ENCODE measurements around the gene MUC21.

MUC21 gene

DNA sequence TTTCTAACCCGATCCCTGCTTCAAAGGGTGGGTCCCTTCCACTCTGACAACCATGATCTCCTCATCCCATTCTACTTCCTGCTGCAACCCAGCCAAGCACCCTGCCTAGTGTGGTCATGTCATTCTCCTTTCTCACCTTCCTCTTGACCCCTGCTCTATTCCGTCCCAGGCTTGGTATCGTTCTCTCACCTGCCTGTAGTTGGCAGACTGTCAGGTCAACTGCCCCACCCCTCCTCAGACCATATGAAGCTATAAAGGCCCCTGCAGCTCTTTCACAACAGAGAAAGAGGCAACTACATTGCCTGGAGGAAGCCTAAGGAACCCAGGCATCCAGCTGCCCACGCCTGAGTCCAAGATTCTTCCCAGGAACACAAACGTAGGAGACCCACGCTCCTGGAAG, at the start of gene MUC21:
Gene MUC21 (plus strand): TSS at position 280 of the 400 bp plus-strand sequence. CDS start 241 bp downstream, outside the sequence.
- no peak for DNase-seq (ENCODE audit: low read depth)

DNA sequence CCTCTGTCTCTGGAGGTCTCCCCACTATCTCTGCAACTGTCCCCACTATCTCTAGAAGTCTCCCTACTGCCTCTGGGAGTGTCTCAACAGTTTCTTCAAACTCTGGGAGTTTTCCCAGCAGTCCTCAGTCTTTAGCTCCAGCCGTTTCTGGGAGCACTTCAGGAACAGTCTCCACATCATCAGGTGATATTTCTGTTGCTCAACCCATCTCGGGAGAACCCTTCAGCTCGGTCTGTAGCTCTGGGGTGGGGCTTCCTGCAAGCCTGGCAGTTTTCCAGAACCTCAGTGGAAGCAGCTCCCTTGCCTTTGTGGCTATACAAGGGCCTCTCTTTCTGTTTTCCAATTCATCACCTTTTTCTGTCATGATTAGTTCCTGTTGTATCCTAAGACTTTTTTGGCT, 48.5 kb upstream of the MUC21 start:
- DNase-seq (ENCODE audit: low read depth) = no peak

DNA sequence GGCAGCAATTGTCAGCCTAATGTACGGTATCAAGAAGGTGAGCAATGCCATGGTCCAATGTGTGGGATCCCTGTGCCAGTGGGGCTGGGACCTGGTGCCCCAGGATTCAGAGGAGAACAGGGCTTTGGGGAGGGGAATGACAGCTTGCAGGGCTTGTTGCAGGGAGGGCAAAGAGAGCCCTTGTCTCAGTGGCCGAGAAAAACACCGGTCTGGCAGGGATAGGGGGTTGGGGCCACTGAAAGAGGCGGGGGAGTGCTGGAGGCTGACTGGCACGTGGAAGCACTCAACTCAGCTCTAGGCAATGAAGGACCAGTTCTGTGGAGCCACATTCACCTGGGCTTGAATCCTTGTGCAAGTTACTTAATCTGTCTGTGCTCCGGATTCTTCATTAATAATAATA, 46.3 kb upstream of the MUC21 start:
- no peak for DNase-seq (ENCODE audit: low read depth)

DNA sequence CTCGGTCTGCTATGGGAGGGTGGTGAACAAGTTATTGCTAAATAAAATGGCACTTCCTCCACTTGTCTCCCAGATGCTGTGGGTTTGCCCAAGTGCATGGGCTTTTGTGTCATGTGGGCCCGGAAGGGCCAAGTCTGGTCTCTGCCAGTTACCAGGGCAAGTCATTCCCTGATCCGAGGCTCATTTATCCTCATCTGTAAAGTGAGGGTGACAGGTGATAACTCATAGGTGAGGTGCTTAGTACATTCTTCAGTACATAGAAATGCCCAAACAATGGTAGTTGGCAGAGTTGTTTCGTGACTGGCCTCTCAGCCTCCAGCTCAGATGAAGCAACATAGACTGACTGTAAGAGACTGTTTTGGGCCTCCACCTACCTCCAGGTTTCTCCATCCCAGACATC, 44.8 kb upstream of the MUC21 start:
- DNase-seq (ENCODE audit: low read depth) = no peak

DNA sequence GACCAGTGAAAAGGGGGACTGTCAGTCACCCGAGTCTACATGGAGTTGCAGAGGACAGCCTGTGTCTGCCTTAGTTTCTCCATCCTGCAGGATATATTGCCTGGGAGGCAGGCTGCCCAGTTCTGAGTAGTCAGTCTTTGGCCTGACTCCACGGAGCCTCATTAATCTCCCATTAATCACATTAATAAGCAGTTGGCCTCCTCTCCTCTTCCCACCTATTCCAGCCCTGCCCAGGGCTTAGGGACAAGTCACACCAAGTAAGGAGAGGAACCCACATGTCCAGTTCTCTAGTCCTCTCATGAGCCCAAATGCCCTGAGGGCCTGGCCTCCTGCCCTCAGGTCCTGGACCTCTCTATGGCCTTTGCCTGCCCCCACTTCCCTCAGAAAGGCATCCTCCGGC, 44.0 kb upstream of the MUC21 start:
- DNase-seq (ENCODE audit: low read depth) = no peak

DNA sequence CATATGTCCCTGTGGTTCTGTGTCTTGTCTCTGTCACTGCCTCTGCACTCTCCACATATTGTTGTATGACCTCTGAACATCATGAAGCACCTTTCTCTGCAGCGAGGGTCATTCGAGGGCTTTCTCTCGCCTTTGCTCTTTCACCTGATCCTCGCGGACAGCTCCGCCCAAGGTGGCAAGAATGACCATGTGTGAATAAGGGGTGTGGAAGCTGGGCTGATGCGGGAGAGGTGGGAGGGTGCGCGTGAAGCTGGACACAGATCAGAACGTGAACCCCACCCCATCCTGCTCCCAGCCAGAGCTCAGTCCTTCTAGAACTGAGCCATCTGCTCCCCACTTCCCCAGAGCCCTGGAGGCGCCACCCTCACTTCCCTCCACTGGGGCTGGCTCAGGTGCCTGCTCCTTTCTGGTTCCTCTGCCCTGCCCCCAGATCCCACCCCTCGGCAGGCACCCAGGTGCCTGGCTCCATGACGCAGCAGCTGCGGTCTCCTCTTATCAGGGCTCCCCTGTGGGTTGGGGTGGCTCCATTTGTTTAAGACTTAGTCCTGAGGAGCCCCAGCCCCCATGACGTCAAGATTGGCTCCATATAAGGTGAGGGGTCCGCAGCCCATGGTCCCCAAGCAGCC, 43.0 kb upstream of the MUC21 start, which contains the start of gene MUCL3:
Gene MUCL3 (plus strand): TSS at position 613 of the 626 bp plus-strand sequence. CDS start 27 bp downstream, outside the sequence.
- DNase-seq (ENCODE audit: low read depth) = no peak

DNA sequence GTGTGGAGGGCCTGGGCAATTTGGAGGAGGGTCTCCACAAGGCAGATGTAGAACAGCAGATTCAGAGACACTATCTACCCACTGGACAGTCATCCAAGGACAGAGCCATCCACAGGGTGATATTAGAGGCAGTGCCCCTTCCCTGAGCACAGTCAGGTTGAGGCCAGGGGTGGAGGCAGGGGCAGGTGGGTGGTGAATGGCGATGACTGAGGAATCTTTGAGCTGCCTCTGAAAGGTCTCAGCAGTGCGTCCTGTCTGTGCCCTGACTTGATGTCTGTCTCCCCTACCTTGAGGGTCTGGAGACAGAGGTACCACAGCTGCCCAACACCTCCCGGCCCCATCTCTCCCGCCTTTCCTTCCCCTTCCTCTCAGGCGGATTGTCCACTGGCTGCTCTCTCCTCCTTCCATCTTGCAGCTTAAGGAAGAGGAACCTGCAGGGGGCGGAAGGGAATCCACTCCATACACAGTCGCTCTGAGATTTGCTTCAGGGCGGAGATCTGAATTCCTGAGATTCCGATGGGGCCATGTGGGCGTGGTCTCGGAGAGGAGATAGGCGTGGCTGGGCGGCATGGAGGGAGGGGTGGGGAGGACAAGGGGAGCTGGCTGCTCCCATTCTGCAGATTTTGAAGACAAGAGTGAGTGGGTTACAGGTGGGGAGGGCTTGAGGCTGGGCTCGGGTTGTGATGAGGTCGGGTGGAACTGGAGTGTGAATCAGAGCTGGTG, 41.0 kb upstream of the MUC21 start:
- DNase-seq (ENCODE audit: low read depth) = no peak

DNA sequence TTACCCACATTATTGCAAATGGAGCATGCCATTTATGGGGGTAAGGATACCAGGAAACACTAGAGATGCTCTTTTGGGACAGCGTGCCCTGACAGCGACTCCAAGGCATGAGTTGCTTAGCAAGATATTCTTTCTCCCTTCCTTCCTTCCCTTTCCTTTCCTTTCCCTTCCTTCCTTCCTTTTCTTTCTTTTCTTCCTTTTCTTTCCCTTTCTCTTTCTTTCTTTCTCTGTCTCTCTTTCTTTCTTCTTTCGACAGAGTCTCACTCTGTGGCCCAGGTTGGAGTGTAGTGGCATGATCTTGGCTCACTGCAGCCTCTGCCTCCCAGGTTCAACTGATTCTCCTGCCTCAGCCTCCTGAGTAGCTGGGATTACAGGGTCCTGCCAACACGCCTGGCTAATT, 39.5 kb upstream of the MUC21 start:
- DNase-seq (ENCODE audit: low read depth) = no peak

DNA sequence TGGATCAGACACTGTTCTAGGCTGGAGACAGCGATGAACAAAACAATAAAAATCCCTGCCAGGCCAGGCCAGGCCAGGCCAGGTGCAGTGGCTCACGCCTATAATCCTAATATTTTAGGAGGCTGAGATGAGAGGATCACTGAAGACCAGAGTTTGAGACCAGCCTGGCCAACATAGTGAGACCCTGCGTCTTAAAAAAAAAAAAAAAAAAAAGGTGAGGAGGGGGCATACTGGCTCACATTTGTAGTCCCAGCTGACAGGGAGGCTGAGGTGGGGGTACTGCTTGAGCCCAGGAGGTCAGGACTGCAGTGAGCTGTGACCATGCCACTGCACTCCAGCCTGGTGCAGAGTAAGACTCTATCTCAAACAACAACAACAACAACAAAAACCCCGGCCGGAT, 38.2 kb upstream of the MUC21 start:
- no peak for DNase-seq (ENCODE audit: low read depth)

DNA sequence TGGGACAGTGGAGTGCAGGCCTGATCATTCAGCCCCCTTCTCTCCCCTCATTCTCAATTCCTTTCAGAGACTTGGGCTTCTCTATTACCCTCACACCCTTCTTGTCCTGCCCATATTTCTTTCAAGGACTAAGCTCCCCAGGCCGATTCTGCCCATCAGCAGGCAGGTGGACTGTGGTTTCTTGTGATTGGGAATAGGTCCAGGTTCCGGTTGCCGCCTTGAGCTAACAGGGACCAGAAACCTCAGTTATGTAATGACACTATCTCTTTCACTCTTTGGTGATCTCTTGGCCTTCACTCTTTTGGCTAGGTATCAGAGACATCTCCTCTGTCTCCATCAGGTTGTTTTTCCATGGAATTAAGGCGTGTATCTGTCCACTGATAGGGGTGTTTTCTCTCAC, 36.3 kb upstream of the MUC21 start:
- no peak for DNase-seq (ENCODE audit: low read depth)

DNA sequence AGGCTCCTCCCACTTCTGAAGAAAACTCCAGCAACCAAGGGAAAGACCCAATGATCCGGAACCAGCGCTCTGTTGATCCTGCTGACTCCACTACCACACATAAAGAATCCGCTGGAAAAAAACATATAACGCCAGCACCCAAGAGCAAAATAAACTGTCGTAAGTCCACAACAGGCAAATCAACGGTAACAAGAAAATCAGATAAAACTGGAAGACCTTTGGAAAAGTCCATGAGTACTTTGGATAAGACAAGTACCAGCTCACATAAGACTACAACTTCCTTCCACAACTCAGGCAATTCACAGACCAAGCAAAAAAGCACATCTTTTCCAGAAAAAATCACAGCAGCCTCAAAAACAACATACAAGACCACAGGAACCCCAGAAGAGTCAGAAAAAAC, 34.7 kb upstream of the MUC21 start:
- DNase-seq (ENCODE audit: low read depth) = no peak

DNA sequence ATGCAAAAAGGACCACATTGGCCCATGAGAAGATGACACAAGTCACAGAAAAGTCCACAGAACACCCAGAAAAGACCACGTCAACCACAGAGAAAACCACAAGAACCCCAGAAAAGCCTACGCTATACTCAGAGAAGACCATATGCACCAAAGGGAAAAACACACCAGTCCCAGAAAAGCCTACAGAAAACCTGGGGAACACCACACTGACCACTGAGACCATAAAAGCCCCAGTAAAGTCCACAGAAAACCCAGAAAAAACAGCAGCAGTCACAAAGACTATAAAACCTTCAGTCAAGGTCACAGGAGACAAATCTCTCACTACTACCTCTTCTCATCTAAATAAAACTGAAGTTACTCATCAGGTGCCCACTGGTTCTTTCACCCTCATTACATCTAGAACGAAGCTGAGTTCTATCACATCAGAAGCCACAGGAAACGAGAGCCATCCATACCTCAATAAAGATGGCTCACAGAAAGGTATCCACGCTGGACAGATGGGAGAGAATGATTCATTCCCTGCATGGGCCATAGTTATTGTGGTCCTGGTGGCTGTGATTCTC, 31.5 kb upstream of the MUC21 start:
- DNase-seq (ENCODE audit: low read depth) = no peak

DNA sequence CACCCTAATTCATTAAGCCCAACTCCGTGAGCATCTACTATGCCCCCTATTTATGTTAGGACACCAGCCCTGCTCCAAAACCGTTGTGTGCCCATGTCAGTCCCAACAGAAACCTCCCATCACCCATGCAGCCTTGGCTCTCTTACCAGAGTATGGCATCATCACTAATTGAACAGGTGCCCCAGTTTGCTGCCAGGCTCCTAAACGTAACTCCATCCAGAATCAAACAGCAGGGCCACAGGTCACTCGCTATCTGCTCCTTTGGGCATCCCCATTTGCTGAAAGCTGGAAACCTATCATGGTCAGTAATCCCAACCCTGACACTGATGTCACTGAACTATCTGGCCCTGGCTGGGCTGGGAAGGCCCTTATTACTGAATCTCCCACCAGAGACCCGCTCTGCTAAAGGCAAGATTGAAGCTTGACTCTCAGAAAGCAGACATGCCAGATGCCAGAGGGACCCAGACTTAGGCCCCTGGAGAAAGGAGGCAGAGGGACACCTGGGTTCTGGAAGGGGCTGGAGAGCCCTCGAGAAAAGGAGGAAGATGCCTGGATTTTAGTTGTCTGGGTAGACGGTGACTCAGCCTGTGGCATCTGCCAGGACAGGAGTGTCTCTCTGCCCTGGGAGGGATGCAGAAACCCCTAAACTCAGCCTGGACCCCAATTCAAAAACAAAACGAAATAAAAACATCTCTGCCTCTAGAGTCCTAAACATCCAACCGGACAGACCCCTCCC, 28.7 kb upstream of the MUC21 start:
- no peak for DNase-seq (ENCODE audit: low read depth)

DNA sequence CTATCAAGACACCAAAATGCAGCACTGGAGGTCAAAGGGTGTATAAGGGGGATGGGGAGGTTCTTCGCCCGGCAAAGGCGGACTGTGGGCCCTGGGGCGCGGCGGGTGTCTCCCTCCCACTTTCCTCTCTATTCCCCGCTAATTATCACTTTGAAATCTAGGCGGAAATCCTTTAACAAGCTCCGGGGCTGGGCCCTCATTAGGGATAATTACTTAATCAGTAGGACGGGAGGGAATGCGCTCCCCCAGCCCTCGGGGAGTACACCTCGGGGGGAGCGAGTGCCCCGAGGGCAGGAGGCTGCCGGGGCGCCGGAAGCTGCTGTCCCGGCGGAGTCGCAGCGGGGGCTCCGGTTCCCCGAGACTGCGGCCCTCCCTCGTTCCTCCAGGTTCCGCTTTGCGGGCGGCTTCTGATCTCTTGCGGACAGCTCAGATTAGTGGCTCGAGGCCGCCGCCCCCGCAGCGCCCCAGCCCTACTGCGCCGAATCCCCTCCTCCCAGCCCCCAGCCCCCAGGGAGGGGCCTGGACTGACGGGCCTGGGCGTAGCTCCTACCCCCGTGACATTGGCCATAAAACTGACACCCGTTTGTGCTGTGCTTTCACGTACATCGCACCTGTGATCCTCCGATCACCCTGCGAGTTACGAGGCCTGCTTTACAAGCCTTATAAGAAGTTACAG, 28.0 kb upstream of the MUC21 start:
- DNase-seq (ENCODE audit: low read depth) = peak; percentile 60

DNA sequence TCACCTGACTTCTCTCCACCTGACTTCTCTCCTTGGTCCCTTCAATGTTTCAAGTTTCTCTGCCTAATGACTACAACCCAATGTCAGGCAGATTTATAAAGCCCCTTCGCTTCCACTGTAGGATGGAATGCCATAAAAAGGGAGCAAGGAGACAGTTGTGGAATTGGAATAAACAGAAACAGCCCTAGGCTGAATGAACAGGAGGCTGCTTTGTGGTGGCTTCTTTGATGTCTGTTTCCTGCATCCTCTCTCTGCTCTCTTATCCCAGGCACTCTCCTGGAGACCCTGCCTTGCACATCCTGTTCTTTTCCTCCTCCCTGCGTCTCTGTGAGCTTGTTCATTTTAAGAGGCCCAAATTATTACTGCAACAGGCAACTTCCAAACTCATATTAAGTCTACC, 25.8 kb upstream of the MUC21 start:
- no peak for DNase-seq (ENCODE audit: low read depth)

DNA sequence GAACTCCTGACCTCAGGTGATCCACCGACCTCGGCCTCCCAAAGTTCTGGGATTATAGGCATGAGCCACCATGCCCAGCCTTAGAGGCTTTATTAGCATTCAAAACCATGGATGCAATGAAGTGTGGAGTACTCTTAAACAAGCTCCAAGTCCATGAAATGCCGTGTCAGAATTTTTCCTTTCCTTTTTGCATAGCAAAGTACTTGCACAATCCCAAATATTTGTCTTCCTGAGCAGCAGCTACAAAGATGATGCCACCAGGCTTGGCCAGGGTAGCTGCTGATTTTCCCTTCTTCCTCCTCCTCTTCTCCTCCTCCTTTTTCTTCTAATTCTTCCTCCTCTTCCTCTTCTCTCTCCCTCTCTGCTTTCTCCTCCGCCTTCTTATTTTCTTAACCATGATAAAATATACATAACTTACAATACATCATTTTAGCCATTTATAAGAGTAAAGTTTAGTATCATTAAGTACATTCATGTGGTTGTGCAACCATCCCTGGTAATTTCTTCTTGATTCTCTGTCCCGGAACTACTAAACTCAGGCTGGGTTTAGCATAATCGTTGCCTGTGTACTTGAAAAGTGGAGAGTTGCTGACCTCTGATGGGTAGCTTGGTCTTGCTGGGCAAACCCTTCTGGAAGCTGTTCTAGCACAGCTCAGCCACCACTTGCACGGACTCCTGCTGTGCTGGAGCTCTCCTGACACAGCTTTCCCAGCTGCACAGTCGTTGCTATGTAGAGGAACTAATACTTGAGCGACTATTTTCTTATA, 22.4 kb upstream of the MUC21 start:
- DNase-seq (ENCODE audit: low read depth) = no peak

DNA sequence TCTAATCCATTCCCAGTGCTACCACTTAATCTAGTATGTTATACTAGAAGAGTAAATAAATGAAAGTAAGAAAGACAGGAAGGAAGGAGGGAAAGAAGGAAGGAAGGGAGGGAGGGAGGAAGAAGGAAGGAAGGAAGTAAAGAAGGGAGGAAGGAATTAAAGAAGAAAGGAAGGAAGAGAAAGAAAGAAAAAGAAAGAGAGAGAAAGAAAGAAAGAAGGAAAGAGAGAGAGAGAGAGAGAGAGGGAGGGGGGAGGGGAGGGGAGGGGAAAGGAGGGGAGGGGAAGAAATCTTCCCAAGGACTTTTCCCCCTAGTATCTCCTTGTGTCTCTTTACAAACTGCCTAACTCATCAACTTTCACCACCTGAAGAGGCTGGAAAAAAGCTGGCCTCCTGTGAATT, 20.8 kb upstream of the MUC21 start:
- no peak for DNase-seq (ENCODE audit: low read depth)

DNA sequence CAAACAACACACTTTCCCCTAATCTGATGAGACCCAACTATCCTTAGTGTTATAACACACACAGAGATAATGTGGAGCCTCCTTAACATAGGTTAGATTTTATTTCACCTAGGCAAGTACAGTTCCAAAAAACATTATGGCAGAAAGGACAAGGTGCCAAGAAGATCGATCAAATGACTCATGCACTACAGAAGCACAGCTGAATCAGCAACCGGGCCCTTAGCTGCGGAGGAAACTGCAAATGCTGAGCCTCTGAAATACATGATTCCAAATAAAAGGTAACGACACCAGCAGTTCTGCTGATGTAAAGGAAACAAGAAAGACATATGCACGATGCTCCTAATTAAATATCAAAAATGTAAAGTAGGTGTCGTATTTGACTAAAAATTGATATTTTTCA, 19.9 kb upstream of the MUC21 start:
- no peak for DNase-seq (ENCODE audit: low read depth)

DNA sequence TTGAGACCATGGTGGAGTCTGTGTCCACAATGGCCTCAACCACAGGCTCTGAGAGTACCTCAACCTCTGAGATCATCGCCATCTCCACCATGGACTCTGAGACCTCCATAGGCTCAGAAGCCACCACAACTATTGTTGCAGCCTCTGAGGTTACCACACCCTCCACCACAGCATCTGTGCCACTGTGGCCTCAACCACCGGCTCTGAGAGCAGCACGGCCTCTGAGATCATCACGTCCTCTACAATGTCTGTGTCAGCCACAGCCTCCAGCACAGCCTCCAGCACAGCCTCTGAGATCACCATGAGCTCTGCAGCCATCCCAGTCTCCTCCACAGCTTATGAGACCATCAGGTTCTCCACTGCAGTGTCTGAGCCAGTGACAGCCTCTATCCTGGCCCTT, 19.4 kb upstream of the MUC21 start:
- DNase-seq (ENCODE audit: low read depth) = no peak

DNA sequence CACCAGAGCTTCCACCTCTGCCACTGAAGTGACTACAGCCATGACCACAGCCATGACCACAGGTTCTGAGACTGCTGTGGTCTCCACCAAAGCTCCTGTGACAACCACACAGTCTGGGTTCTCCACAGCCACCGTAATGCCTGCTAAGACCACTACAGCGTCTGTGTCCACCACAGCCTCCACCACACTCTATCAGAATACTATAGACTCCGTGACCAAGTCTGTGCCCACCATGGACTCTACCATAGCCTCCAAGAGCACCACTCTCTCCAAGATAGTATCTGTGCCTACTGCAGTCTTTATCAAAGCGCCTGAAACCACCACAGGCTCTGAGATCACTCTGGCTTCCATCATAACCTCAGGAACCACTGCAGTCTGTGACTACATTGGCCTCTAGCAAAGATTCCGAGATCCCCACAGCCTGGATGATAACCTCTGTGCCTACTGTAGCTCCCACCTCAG, 18.3 kb upstream of the MUC21 start:
- DNase-seq (ENCODE audit: low read depth) = no peak

DNA sequence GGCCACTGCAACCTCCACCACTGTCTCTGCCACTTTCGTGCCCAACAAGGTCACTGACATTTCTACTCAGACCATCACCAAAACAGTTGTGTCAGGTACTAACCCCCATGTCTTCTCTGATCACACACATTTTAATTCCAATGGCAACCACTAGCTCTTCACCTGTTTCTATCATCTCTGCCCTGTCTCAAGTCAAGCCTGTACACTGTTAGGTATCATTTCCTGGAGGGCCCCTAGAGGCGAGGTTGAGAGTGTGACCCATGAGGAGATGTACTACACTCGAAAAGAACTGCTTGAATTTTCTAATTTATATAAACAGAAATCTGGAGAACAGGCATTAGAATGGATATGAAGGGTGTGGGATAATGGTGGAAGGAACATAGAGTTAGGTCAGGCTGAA, 17.4 kb upstream of the MUC21 start:
- no peak for DNase-seq (ENCODE audit: low read depth)
